ENCODE measurements around the gene STAC. TPM values are rescaled to one million over a fixed set of nuclear protein-coding genes. Genes with fewer than 3 reads are reported as not detected.

The STAC gene
- total and polyA plus RNA-seq, 2 donors (not counting 3 experiments of a cell fraction or from before 2014, with no cell fraction given) = 0.03 to 0.88 TPM

- BruUV-seq (replicated peaks) = no TSS peak
- ChIA-PET CTCF (no interaction called here), POLR2A (no interaction called here)
Observed at GRCh38 chr3:36562945-36563344, 182.6 kb downstream of the STAC start.

More at GRCh38 chr3:36562945-36563344, 182.6 kb downstream of the STAC start:
- DNase-seq (ENCODE audit: low read depth, low spot score) (no peak), FAIRE-seq (no peak)
- Histone ChIP-seq H3K9me1 (replicated peaks; ENCODE audit: control insufficient read depth, extremely low read depth, insufficient read depth, low read length) (no peaks in the 10 kb centered on the region), H3K4me2 (ENCODE audit: insufficient read depth, low read length) (no peak overlapping the region), H3K27me3 (ENCODE audit: control insufficient read depth in 2 of 2, insufficient read depth in 2 of 2, low read length in 2 of 2) (no peaks in the 10 kb centered on the region), H3K9ac (replicated peaks; ENCODE audit: extremely low read depth, insufficient read depth, low read length) (no peak overlapping the region), H3K4me3 (replicated peaks in 1 of 3; ENCODE audit: insufficient read depth in 1 of 3, low read depth in 1 of 3, low read length in 3 of 3) (no peak overlapping the region), H3K36me3 (ENCODE audit: control insufficient read depth in 2 of 2, extremely low read depth in 1 of 2, insufficient read depth in 2 of 2, low read length in 2 of 2) (no peaks in the 10 kb centered on the region), H3K4me1 (ENCODE audit: control insufficient read depth, extremely low read depth, insufficient read depth, low read length) (no peaks in the 10 kb centered on the region), H3K79me2 (ENCODE audit: control insufficient read depth, insufficient read depth, low read length) (no peaks in the 10 kb centered on the region), H3K27ac (ENCODE audit: insufficient read depth, low read depth, low read length) (no peak overlapping the region), H3K9me3 (replicated peaks; ENCODE audit: control insufficient read depth, insufficient read depth, low read length) (no peaks in the 10 kb centered on the region), H4K20me1 (replicated peaks; ENCODE audit: control insufficient read depth, extremely low read depth, insufficient read depth, low read length) (no peaks in the 10 kb centered on the region), H2AFZ (ENCODE audit: low read depth, low read length) (no peak overlapping the region)
- TF ChIP-seq EZH2 (IDR thresholded peaks at IDR 0.05; ENCODE audit: borderline replicate concordance, low read depth, low read length, severe bottlenecking) = no peak
- TF ChIP-seq POLR2AphosphoS5 (IDR thresholded peaks at IDR 0.05; ENCODE audit: insufficient read depth, low read depth, low read length) = no peak
- no peak for TF ChIP-seq POLR2A (IDR thresholded peaks at IDR 0.05; ENCODE audit: low read depth, low read length)
- TF ChIP-seq MYC (IDR thresholded peaks at IDR 0.05; ENCODE audit: low read depth, low read length) = no peak
- TF ChIP-seq GATA2 (IDR thresholded peaks at IDR 0.05; ENCODE audit: insufficient read depth, insufficient read length, low read depth, low read length) = no peak
- no peak for TF ChIP-seq CTCF (IDR thresholded peaks at IDR 0.05; ENCODE audit: extremely low read depth in 1 of 2, insufficient read depth in 1 of 2, low read depth in 1 of 2, low read length in 2 of 2)
- intact Hi-C loops (cut with micrococcal nuclease) (no loop called here), dilution Hi-C loops (cut with MboI; ENCODE audit: extremely low pct_ligation_motif_present, low sequenced_read_pairs) (no loop called here)

All from endothelial cell of umbilical vein (primary cell).